ENCODE data around the gene PLBD1. TPM values are rescaled to one million over a fixed set of nuclear protein-coding genes. Genes with fewer than 3 reads are reported as not detected.

PLBD1 gene
- total RNA-seq, 1 donor from 2014 or later = 15.2 TPM

- Histone ChIP-seq H3K36me3 (peaks cover 53 to 66% of the 10 kb centered on the region in 2 donors), H3K9me3 (peaks cover 36 to 56% of the 10 kb centered on the region in 2 donors), H3K4me1 (no peaks in the 10 kb centered on the region), H3K27me3 (no peaks in the 10 kb centered on the region), H3K4me3 (no peak overlapping the region), H3K27ac (no peak overlapping the region)
- TF ChIP-seq, protein P1, sequence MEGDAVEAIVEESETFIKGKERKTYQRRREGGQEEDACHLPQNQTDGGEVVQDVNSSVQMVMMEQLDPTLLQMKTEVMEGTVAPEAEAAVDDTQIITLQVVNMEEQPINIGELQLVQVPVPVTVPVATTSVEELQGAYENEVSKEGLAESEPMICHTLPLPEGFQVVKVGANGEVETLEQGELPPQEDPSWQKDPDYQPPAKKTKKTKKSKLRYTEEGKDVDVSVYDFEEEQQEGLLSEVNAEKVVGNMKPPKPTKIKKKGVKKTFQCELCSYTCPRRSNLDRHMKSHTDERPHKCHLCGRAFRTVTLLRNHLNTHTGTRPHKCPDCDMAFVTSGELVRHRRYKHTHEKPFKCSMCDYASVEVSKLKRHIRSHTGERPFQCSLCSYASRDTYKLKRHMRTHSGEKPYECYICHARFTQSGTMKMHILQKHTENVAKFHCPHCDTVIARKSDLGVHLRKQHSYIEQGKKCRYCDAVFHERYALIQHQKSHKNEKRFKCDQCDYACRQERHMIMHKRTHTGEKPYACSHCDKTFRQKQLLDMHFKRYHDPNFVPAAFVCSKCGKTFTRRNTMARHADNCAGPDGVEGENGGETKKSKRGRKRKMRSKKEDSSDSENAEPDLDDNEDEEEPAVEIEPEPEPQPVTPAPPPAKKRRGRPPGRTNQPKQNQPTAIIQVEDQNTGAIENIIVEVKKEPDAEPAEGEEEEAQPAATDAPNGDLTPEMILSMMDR (IDR thresholded peaks at IDR 0.05) = no peak
- intact Hi-C loops (cut with DNase I) = no loop called here
- DNase-seq (ENCODE audit: low spot score in 2 of 2) = no peak
Observed at GRCh38 chr12:14471497-14471896, 96.2 kb downstream of the PLBD1 start.

DNA sequence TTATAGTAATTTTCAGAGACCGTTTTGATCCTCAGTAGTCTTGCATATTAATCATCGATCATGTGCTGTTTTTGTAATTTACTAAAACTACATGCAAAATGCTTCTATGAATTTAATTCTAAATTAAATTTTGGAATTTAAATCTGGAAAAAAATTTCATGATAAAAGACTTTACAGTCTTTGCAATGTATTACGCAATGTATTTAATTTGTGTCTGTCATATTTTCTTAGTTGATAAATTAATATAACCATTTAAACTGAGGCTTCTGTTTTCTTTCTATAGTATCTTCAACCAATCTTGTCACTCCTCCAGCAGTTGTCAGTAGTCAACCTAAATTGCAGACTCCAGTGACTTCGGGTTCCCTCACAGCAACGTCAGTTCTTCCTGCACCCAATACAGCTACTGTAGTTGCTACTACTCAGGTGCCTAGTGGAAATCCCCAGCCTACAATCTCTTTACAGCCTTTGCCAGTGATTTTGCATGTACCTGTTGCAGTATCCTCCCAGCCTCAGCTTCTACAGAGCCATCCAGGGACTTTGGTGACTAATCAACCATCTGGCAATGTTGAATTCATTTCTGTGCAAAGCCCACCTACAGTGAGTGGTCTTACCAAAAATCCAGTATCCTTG, 107.4 kb downstream of the PLBD1 start:
- H3K36me3 ChIP-seq = peaks cover 20 to 45% of the 10 kb centered on the region in 2 donors
- peaks cover 0 to 3% of the 10 kb centered on the region in 2 donors for H3K4me1 ChIP-seq
- TF ChIP-seq, protein P1 (IDR thresholded peaks at IDR 0.05) = no peak
- DNase-seq (ENCODE audit: low spot score in 2 of 2) = no peak
- no peaks in the 10 kb centered on the region for H3K9me3 ChIP-seq
- no peaks in the 10 kb centered on the region for H3K27me3 ChIP-seq
- H3K4me3 ChIP-seq = no peak overlapping the region
- intact Hi-C loops (cut with DNase I) = no loop called here
- H3K27ac ChIP-seq = no peak overlapping the region

DNA sequence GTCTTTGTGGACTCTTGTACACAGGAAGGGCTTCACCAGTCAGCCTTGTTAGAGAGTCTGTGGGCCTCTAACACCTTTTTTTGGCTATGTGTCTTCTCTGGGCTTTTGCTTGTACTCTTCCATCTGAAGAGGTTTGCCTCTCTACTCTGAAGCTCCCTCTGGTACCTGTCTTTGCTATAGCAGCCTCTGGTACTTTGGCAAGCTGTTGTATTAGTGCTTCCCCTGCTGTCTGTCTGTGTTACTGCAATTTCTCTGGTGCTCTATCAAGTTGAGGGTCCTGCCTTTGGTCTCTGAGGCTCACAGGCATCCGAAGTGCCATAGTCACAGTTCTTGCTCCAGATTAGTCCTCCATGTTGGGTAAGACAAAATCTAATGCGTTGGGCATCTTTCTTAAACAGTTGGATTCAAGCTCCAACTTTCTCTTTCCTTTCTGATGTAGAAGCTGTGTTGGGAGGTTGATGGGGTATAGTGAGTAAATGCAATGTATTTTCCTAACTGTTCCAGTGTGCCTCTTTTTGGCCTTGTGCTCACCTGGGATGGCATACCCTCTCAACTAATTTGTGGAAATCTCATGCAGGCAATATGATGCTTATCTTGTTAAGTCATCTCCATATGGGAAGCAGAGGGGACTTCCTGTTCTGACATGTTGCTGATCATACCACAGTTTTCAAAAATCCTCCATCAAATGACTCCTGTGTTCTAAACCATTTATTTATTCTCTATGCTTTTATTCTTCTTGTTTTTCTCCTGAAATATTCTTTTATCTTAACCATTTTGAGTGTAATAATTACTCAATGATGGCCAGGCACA, 113.4 kb downstream of the PLBD1 start:
- TF ChIP-seq, protein P1 (IDR thresholded peaks at IDR 0.05) = peak; percentile 9 to 32 (median 13)
- Histone ChIP-seq H3K4me1 (peaks cover 0 to 3% of the 10 kb centered on the region in 2 donors), H3K9me3 (no peaks in the 10 kb centered on the region), H3K36me3 (peaks cover 31 to 34% of the 10 kb centered on the region in 2 donors), H3K27ac (no peak overlapping the region), H3K27me3 (no peaks in the 10 kb centered on the region), H3K4me3 (no peak overlapping the region)
- intact Hi-C loops (cut with DNase I) = no loop called here
- no peak for DNase-seq (ENCODE audit: low spot score in 2 of 2)

Other genes with a start within 250 kb of the PLBD1 start
- gene ATF7IP, start 202.2 kb downstream of the PLBD1 start, total RNA-seq = 58.2 TPM
- not detected for gene GUCY2C, start 128.7 kb upstream of the PLBD1 start, total RNA-seq
- gene WBP11, start 235.6 kb upstream of the PLBD1 start, total RNA-seq = 6.7 TPM
- not detected for gene C12orf60, start 235.8 kb upstream of the PLBD1 start, total RNA-seq
- gene SMCO3, start 246.3 kb upstream of the PLBD1 start, total RNA-seq = 2.1 TPM

All from ascending aorta (tissue), 2 donors.